Fibroblast of lung (primary cell): ENCODE data around the gene TAF9B. TPM values are rescaled to one million over a fixed set of nuclear protein-coding genes. Genes with fewer than 3 reads are reported as not detected.

ENCODE experiments used
- DNase-seq, 2 donors: peaks; one replicate each; pipeline versions ENCODE4 v3.0.0 to v3.0.0-alpha.2; 2010; ENCODE audit warnings: low read depth in 2 of 2
- H2AFZ ChIP-seq: 2 replicates; pipeline ENCODE4 v1.5.1; 2012; ENCODE audit warnings: low read length, control low read depth, inconsistent platforms
- H3K27ac ChIP-seq: 2 replicates; pipeline ENCODE4 v1.5.1; 2011; ENCODE audit warnings: low read length, control low read depth; ENCODE audit not compliant: insufficient read depth
- H3K27me3 ChIP-seq: 2 replicates; pipeline ENCODE4 v1.5.1; 2011; ENCODE audit warnings: mild to moderate bottlenecking, low read length; ENCODE audit not compliant: control insufficient read depth, insufficient read depth
- H3K36me3 ChIP-seq: 2 replicates; pipeline ENCODE4 v1.5.1; 2011; ENCODE audit warnings: low read length; ENCODE audit not compliant: control insufficient read depth, insufficient read depth
- H3K4me1 ChIP-seq: 2 replicates; pipeline ENCODE4 v1.5.1; 2011; ENCODE audit warnings: low read length; ENCODE audit not compliant: control insufficient read depth, insufficient read depth; ENCODE audit errors: extremely low read depth
- H3K4me2 ChIP-seq: 2 replicates; pipeline ENCODE4 v1.5.1; 2011; ENCODE audit warnings: low read length, control low read depth; ENCODE audit not compliant: insufficient read depth; ENCODE audit errors: extremely low read depth
- H3K4me3 ChIP-seq, 4 experiments: fragments of 200-600 bp in 1 of 4; sonication (generic) in 1 of 4; replicated peaks in 1 of 4; 2 replicates each; pipeline ENCODE4 v1.5.1; 2011 to 2016; ENCODE audit warnings: low read length in 4 of 4, low read depth in 3 of 4, mild to moderate bottlenecking in 3 of 4, control low read depth in 2 of 4, inconsistent platforms in 1 of 4, mixed read lengths in 1 of 4; ENCODE audit not compliant: insufficient read depth in 1 of 4; ENCODE audit errors: control extremely low read depth in 1 of 4
- H3K79me2 ChIP-seq: 2 replicates; pipeline ENCODE4 v1.5.1; 2012; ENCODE audit warnings: mild to moderate bottlenecking, low read length, inconsistent platforms; ENCODE audit not compliant: control insufficient read depth, insufficient read depth
- H3K9ac ChIP-seq: 2 replicates; pipeline ENCODE4 v1.5.1; 2011; ENCODE audit warnings: mild to moderate bottlenecking, low read length, control low read depth; ENCODE audit not compliant: insufficient read depth
- H3K9me3 ChIP-seq: 2 replicates; pipeline ENCODE4 v1.5.1; 2012; ENCODE audit warnings: low read depth, low read length; ENCODE audit not compliant: control insufficient read depth, insufficient read depth
- H4K20me1 ChIP-seq: 2 replicates; pipeline ENCODE4 v1.5.1; 2011; ENCODE audit warnings: low read length; ENCODE audit not compliant: control insufficient read depth, insufficient read depth; ENCODE audit errors: extremely low read depth
- EZH2 ChIP-seq: IDR thresholded peaks from 2 replicates; pipeline ENCODE4 v1.5.1; 2012; ENCODE audit warnings: low read length, control low read depth, mild to moderate bottlenecking; ENCODE audit errors: missing control alignments
- polyA plus RNA-seq, 2 donors: library from polyadenylated mRNA; depleted of rRNA in 1 of 2; stranded (reverse) in 1 of 2; unstranded in 1 of 2; fragments of >200 nt; gene quantifications; 2 replicates each; pipeline ENCODE4 v1.2.1, GENCODE V29; 2011 to 2012; ENCODE audit warnings: missing spikeins in 1 of 2
- total RNA-seq: library from RNA; depleted of rRNA; stranded (reverse); fragments of >200 nt; gene quantifications from 2 replicates; pipeline ENCODE4 v1.2.1, GENCODE V29; 2014
- TF ChIP-seq, protein P1 (sequence below), 2 donors: IDR thresholded peaks in 1 of 2; conservative IDR thresholded peaks in 1 of 2; 1 replicate in 1 of 2; 2 replicates in 1 of 2; pipeline ENCODE4 v1.5.1; 2011 to 2012; ENCODE audit warnings: low read length in 2 of 2, control low read depth in 1 of 2, inconsistent platforms in 1 of 2, low read depth in 1 of 2, mild to moderate bottlenecking in 1 of 2

TAF9B gene
- total and polyA plus RNA-seq, 2 donors (not counting 1 experiment from before 2014, with no cell fraction given): 29.1 to 31.7 TPM

- peak within 1 kb of the TSS; percentile 62 to 92 (median 82) for H3K4me3 ChIP-seq
- no peak for TF ChIP-seq EZH2
- TF ChIP-seq, protein P1, sequence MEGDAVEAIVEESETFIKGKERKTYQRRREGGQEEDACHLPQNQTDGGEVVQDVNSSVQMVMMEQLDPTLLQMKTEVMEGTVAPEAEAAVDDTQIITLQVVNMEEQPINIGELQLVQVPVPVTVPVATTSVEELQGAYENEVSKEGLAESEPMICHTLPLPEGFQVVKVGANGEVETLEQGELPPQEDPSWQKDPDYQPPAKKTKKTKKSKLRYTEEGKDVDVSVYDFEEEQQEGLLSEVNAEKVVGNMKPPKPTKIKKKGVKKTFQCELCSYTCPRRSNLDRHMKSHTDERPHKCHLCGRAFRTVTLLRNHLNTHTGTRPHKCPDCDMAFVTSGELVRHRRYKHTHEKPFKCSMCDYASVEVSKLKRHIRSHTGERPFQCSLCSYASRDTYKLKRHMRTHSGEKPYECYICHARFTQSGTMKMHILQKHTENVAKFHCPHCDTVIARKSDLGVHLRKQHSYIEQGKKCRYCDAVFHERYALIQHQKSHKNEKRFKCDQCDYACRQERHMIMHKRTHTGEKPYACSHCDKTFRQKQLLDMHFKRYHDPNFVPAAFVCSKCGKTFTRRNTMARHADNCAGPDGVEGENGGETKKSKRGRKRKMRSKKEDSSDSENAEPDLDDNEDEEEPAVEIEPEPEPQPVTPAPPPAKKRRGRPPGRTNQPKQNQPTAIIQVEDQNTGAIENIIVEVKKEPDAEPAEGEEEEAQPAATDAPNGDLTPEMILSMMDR (conservative IDR thresholded peaks at IDR 0.05 in 1 of 2, IDR thresholded peaks at IDR 0.05 in 1 of 2; ENCODE audit: low read depth in 1 of 2, low read length in 2 of 2): no peak
- H3K27ac ChIP-seq: peak within 1 kb of the TSS; percentile 95
- H3K9ac ChIP-seq: peak within 1 kb of the TSS; percentile 80
- no peaks in the 10 kb centered on the region for H3K36me3 ChIP-seq
- H3K4me2 ChIP-seq: peak within 1 kb of the TSS; percentile 75
- H3K9me3 ChIP-seq: no peaks in the 10 kb centered on the region
- no peaks in the 10 kb centered on the region for H3K27me3 ChIP-seq
- no peak within 1 kb of the TSS for H2AFZ ChIP-seq
- DNase-seq: peak; percentile 97 to 98
- peaks cover 3% of the 10 kb centered on the region for H4K20me1 ChIP-seq
- peaks cover 47% of the 10 kb centered on the region for H3K79me2 ChIP-seq
- H3K4me1 ChIP-seq: no peaks in the 10 kb centered on the region
Measured at GRCh38 chrX:78103623-78104446, 35.6 kb downstream of the TAF9B start, which contains the start of gene PGK1. TSS of gene PGK1 (plus strand) at chrX:78104248. CDS start at chrX:78104341, 93 bp downstream.

DNA sequence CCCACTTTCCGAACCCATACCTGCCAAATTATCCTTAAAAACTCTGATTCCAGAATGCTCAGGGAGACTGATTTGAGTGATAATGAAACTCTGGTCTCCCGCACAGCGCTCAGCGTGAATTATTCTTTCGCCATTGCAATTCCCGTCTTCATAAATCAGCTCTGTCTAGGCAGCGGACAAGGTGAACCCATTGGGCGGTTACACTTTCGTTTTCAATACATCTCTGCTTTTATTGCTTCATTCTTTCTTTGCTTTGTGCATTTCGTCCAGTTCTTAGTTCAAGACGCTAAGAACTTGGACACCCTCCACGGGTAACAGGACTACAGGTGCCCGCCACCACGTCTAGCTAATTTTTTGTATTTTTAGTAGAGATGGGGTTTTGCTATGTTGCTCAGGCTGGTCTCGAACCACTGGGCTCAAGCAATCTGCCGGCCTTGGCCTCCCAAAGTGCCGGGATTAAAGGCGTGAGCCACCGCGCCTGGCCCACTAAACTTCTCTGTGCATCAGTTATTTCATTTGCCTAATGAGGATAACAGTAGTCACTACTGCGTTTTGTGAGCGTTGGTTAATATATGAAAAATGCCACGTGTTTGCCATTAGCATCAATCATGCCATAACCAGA lies 36.3 kb downstream of the TAF9B start:
- Histone ChIP-seq H3K4me1 (no peaks in the 10 kb centered on the region), H3K36me3 (no peaks in the 10 kb centered on the region), H3K4me3 (peak overlapping the region in 2 of 4 experiments; percentile 55 to 87), H3K4me2 (peak overlapping the region; percentile 64), H3K79me2 (peaks cover 40% of the 10 kb centered on the region), H3K9me3 (no peaks in the 10 kb centered on the region), H2AFZ (no peak overlapping the region), H3K27ac (peak overlapping the region; percentile 83), H3K27me3 (no peaks in the 10 kb centered on the region), H4K20me1 (peaks cover 3% of the 10 kb centered on the region), H3K9ac (peak overlapping the region; percentile 20)
- no peak for DNase-seq
- TF ChIP-seq, protein P1 (conservative IDR thresholded peaks at IDR 0.05 in 1 of 2, IDR thresholded peaks at IDR 0.05 in 1 of 2; ENCODE audit: low read depth in 1 of 2, low read length in 2 of 2): no peak
- no peak for TF ChIP-seq EZH2

- Histone ChIP-seq H3K9me3 (no peaks in the 10 kb centered on the region), H2AFZ (peak overlapping the region; percentile 20), H3K9ac (no peak overlapping the region), H4K20me1 (peaks cover 3% of the 10 kb centered on the region), H3K79me2 (peaks cover 30% of the 10 kb centered on the region), H3K27me3 (no peaks in the 10 kb centered on the region), H3K27ac (peak overlapping the region; percentile 36), H3K4me2 (no peak overlapping the region), H3K4me1 (no peaks in the 10 kb centered on the region), H3K4me3 (peak overlapping the region in 1 of 4 experiments; percentile 34), H3K36me3 (no peaks in the 10 kb centered on the region)
- TF ChIP-seq EZH2: no peak
- TF ChIP-seq, protein P1 (conservative IDR thresholded peaks at IDR 0.05 in 1 of 2, IDR thresholded peaks at IDR 0.05 in 1 of 2; ENCODE audit: low read depth in 1 of 2, low read length in 2 of 2): no peak
- peak in 1 of 2 donors; percentile 45 for DNase-seq
Measured at GRCh38 chrX:78102091-78102490, 37.4 kb downstream of the TAF9B start.
